GM12878 (cell line): Measurements from ENCODE around the gene RXFP1. TPM values are rescaled to one million over a fixed set of nuclear protein-coding genes. Genes with fewer than 3 reads are reported as not detected.
A peak's percentile ranks its signal among the peaks of the same experiment; 100 is the strongest.

ENCODE experiments used
- CREB1 ChIP-seq: IDR thresholded peaks from 2 replicates; pipeline ENCODE4 v1.6.1; 2012; ENCODE audit warnings: low read depth, mild to moderate bottlenecking, inconsistent platforms
- DPF2 ChIP-seq: fragments of 450-650 bp; IDR thresholded peaks from 2 replicates; pipeline ENCODE4 v1.6.1; 2017; ENCODE audit warnings: mild to moderate bottlenecking
- EED ChIP-seq: sonication (generic); IDR thresholded peaks from 2 replicates; pipeline ENCODE4 v1.6.1; 2016; ENCODE audit warnings: antibody characterized with exemption, low read depth
- HCFC1 ChIP-seq: fragments of 150-350 bp; IDR thresholded peaks from 2 replicates; pipeline ENCODE4 v1.6.1; 2014; ENCODE audit warnings: low read length
- IKZF2 ChIP-seq, 2 experiments: fragments of 450-650 bp; IDR thresholded peaks; 2 replicates each; pipeline ENCODE4 v1.6.1; 2017; ENCODE audit warnings: mild to moderate bottlenecking in 2 of 2, moderate library complexity in 2 of 2
- JUND ChIP-seq: IDR thresholded peaks from 2 replicates; pipeline ENCODE4 v1.6.1; 2012; ENCODE audit warnings: low read depth, mild to moderate bottlenecking, low read length, improper control_type of control experiment, moderate library complexity
- LARP7 ChIP-seq: fragments of 450-650 bp; IDR thresholded peaks from 2 replicates; pipeline ENCODE4 v1.6.1; 2017; ENCODE audit warnings: mild to moderate bottlenecking
- RUNX3 ChIP-seq: IDR thresholded peaks from 2 replicates; pipeline ENCODE4 v1.6.1; 2012; ENCODE audit warnings: low read length, inconsistent platforms
- SMAD1 ChIP-seq: fragments of 450-650 bp; IDR thresholded peaks from 2 replicates; pipeline ENCODE4 v1.6.1; 2018; ENCODE audit warnings: mild to moderate bottlenecking, low read depth; ENCODE audit not compliant: partially characterized antibody
- SMARCA5 ChIP-seq: fragments of 450-650 bp; IDR thresholded peaks from 2 replicates; pipeline ENCODE4 v1.6.1; 2017; ENCODE audit warnings: mild to moderate bottlenecking
- SP1 ChIP-seq: IDR thresholded peaks from one replicate; pipeline ENCODE4 v1.6.1; 2011; ENCODE audit warnings: low read depth, low read length
- TAF1 ChIP-seq: IDR thresholded peaks from 2 replicates; pipeline ENCODE4 v1.6.1; 2011; ENCODE audit warnings: mild to moderate bottlenecking, low read depth, low read length, borderline replicate concordance
- TBL1XR1 ChIP-seq: IDR thresholded peaks from 2 replicates; pipeline ENCODE4 v1.6.1; 2012; ENCODE audit warnings: low read depth, low read length, improper control_type of control experiment
- TCF7 ChIP-seq: IDR thresholded peaks from 2 replicates; pipeline ENCODE4 v1.6.1; 2014; ENCODE audit warnings: antibody characterized with exemption, borderline replicate concordance
- WRNIP1 ChIP-seq: IDR thresholded peaks from 2 replicates; pipeline ENCODE4 v1.6.1; 2011; ENCODE audit warnings: low read depth, low read length, improper control_type of control experiment, borderline replicate concordance
- ZNF274 ChIP-seq: IDR thresholded peaks from one replicate; pipeline ENCODE4 v1.8.0; 2011; ENCODE audit not compliant: insufficient read length, insufficient read depth
- polyA plus RNA-seq, 11 experiments: library from polyadenylated mRNA; depleted of rRNA in 4 of 11; unstranded in 6 of 11; stranded (reverse) in 5 of 11; fragments of >200 nt; fragmentation: Nextera tagmentation in 4 of 11; fragmentation: Illumina TruSeq in 1 of 11; extraction: Ambion mirVana in 4 of 11; extraction: Trizol in 1 of 11; gene quantifications; 1 replicate in 1 of 11; 2 replicates in 10 of 11; pipeline versions ENCODE4 v1.2.1 to v1.2.3, GENCODE V29; 2011 to 2016; ENCODE audit warnings: inconsistent platforms in 2 of 11, missing spikeins in 2 of 11, low read depth in 1 of 11
- total RNA-seq, 4 experiments: library from RNA; depleted of rRNA in 3 of 4; stranded (reverse); fragments of >200 nt in 3 of 4; fragmentation: Illumina TruSeq in 1 of 4; extraction: Trizol in 1 of 4; gene quantifications; 2 replicates each; pipeline versions ENCODE4 v1.2.1 to v1.2.3, GENCODE V29; 2013 to 2021
- TF ChIP-seq, protein P1 (sequence below): fragments of 150-350 bp; IDR thresholded peaks from 2 replicates; pipeline ENCODE4 v1.6.1; 2014; ENCODE audit warnings: mild to moderate bottlenecking, low read depth, low read length
- TF ChIP-seq, protein P2 (sequence below): IDR thresholded peaks from 2 replicates; pipeline ENCODE4 v1.6.1; 2012; ENCODE audit warnings: low read depth, low read length, improper control_type of control experiment
- TF ChIP-seq, protein P3 (sequence below): IDR thresholded peaks from 2 replicates; pipeline ENCODE4 v1.6.1; 2012; ENCODE audit warnings: low read length, inconsistent platforms
- TF ChIP-seq, protein P4 (sequence below): IDR thresholded peaks from 2 replicates; pipeline ENCODE4 v1.6.1; 2012; ENCODE audit warnings: mild to moderate bottlenecking, low read depth, low read length
- TF ChIP-seq, protein P5 (sequence below): fragments of 450-650 bp; IDR thresholded peaks from 2 replicates; pipeline ENCODE4 v1.6.1; 2017; ENCODE audit warnings: mild to moderate bottlenecking
- TF ChIP-seq, protein P6 (sequence below): IDR thresholded peaks from 2 replicates; pipeline ENCODE4 v1.6.1; 2011; ENCODE audit warnings: low read depth, low read length, improper control_type of control experiment, borderline replicate concordance

Gene RXFP1
- total and polyA plus RNA-seq, 10 of the 15 experiments (the other 5 are each of a cell fraction or from before 2014, with no cell fraction given) = 0.12 TPM; not detected in 9

DNA sequence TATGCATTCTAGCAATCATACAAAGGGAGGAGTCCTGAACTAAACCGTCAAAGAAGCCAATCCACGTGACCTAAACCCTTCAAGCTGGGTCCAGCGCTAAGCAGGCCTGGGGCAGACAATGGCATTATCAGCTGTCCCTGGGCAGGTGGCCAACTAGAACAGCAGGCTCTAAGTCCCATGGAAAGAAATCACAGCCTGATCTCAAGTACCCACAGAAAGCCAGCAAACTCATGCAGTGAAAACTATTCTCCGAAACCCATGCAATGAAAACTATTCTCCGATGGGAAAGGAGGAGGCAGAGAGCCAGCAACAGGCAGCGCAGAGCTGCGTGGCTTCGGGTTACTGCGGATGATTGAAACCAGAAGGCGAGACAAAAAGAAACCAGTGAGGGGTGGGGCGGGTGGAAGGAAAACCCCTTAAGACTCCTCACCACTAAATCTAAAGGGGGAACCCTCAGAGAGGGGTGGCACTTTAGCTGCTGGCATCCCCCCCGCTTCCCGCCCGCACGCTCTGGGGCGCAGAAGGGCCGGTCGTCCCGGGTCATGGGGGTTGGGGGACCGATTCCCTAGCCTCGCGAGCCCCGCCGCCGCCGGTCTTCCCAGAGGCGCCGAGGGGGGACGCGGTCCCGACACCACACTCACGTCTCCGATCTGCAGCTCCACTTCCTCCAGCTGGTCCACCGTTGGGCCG lies 149.4 kb downstream of the RXFP1 start (continued):
- TF ChIP-seq JUND (0 out of 2 replicates have a peak, but pooled peaks have one; percentile 6), IKZF2 (IDR thresholded peaks at IDR 0.05) (peak; percentile 43 to 62; a peak in 3 of 4 replicates), TBL1XR1 (0 out of 2 replicates have a peak, but pooled peaks have one; percentile 39), HCFC1 (no peak), TAF1 (peak; percentile 89), EED (peak; percentile 41; the same call in 1 of the 2 replicates), SP1 (no peak), WRNIP1 (no peak), DPF2 (peak; percentile 87), SMAD1 (no peak), RUNX3 (peak; percentile 71), TCF7 (no peak), LARP7 (peak; percentile 69; the same call in 1 of the 2 replicates), ZNF274 (no peak), SMARCA5 (no peak; the same call in 1 of the 2 replicates), CREB1 (no peak; the same call in 1 of the 2 replicates)
- TF ChIP-seq, protein P1, sequence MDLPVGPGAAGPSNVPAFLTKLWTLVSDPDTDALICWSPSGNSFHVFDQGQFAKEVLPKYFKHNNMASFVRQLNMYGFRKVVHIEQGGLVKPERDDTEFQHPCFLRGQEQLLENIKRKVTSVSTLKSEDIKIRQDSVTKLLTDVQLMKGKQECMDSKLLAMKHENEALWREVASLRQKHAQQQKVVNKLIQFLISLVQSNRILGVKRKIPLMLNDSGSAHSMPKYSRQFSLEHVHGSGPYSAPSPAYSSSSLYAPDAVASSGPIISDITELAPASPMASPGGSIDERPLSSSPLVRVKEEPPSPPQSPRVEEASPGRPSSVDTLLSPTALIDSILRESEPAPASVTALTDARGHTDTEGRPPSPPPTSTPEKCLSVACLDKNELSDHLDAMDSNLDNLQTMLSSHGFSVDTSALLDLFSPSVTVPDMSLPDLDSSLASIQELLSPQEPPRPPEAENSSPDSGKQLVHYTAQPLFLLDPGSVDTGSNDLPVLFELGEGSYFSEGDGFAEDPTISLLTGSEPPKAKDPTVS = no peak
- TF ChIP-seq, protein P2, sequence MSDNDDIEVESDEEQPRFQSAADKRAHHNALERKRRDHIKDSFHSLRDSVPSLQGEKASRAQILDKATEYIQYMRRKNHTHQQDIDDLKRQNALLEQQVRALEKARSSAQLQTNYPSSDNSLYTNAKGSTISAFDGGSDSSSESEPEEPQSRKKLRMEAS = no peak
- TF ChIP-seq, protein P3, sequence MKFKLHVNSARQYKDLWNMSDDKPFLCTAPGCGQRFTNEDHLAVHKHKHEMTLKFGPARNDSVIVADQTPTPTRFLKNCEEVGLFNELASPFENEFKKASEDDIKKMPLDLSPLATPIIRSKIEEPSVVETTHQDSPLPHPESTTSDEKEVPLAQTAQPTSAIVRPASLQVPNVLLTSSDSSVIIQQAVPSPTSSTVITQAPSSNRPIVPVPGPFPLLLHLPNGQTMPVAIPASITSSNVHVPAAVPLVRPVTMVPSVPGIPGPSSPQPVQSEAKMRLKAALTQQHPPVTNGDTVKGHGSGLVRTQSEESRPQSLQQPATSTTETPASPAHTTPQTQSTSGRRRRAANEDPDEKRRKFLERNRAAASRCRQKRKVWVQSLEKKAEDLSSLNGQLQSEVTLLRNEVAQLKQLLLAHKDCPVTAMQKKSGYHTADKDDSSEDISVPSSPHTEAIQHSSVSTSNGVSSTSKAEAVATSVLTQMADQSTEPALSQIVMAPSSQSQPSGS = no peak
- TF ChIP-seq, protein P4, sequence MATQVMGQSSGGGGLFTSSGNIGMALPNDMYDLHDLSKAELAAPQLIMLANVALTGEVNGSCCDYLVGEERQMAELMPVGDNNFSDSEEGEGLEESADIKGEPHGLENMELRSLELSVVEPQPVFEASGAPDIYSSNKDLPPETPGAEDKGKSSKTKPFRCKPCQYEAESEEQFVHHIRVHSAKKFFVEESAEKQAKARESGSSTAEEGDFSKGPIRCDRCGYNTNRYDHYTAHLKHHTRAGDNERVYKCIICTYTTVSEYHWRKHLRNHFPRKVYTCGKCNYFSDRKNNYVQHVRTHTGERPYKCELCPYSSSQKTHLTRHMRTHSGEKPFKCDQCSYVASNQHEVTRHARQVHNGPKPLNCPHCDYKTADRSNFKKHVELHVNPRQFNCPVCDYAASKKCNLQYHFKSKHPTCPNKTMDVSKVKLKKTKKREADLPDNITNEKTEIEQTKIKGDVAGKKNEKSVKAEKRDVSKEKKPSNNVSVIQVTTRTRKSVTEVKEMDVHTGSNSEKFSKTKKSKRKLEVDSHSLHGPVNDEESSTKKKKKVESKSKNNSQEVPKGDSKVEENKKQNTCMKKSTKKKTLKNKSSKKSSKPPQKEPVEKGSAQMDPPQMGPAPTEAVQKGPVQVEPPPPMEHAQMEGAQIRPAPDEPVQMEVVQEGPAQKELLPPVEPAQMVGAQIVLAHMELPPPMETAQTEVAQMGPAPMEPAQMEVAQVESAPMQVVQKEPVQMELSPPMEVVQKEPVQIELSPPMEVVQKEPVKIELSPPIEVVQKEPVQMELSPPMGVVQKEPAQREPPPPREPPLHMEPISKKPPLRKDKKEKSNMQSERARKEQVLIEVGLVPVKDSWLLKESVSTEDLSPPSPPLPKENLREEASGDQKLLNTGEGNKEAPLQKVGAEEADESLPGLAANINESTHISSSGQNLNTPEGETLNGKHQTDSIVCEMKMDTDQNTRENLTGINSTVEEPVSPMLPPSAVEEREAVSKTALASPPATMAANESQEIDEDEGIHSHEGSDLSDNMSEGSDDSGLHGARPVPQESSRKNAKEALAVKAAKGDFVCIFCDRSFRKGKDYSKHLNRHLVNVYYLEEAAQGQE = 0 out of 2 replicates have a peak, but pooled peaks have one; percentile 38
- TF ChIP-seq, protein P5, sequence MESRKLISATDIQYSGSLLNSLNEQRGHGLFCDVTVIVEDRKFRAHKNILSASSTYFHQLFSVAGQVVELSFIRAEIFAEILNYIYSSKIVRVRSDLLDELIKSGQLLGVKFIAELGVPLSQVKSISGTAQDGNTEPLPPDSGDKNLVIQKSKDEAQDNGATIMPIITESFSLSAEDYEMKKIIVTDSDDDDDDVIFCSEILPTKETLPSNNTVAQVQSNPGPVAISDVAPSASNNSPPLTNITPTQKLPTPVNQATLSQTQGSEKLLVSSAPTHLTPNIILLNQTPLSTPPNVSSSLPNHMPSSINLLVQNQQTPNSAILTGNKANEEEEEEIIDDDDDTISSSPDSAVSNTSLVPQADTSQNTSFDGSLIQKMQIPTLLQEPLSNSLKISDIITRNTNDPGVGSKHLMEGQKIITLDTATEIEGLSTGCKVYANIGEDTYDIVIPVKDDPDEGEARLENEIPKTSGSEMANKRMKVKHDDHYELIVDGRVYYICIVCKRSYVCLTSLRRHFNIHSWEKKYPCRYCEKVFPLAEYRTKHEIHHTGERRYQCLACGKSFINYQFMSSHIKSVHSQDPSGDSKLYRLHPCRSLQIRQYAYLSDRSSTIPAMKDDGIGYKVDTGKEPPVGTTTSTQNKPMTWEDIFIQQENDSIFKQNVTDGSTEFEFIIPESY = no peak
- TF ChIP-seq, protein P6, sequence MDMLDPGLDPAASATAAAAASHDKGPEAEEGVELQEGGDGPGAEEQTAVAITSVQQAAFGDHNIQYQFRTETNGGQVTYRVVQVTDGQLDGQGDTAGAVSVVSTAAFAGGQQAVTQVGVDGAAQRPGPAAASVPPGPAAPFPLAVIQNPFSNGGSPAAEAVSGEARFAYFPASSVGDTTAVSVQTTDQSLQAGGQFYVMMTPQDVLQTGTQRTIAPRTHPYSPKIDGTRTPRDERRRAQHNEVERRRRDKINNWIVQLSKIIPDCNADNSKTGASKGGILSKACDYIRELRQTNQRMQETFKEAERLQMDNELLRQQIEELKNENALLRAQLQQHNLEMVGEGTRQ = no peak
